Measurements from ENCODE around the gene RXRB.

DNA sequence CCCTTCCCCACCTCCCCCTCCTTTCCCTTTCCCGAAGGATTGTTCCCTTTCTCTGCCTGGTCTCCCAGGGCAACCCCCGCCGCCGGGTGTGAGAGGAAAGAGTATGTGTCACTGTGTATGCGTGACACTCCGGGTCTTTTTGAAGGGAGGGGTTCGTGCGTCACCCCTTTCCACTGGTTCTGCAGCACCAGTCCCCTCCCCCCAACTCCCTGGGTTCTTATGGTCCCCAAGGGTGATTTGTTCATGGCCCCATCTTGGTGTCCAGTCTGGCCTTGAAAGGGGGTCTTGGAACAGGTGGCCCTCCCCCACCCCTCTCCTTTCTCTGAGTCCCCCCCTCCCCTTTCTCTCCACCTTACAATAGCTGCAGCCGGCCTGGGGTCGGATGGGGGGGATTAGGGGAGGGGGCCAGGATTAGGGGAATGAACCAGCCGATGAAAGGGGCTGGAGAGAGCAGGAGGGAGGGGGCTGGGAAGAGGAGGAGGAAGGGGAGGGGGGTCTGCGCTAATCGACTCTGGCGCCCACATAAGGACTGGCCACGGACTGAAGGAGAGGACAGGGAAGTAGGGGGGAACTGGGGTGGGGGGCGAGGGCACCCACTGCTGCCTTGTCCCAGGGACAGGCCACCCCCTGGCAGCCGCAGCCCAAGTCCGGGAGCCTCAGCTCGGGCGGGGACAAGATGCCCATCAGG is 6.5 kb upstream of the RXRB start:
- TF ChIP-seq, protein P1, sequence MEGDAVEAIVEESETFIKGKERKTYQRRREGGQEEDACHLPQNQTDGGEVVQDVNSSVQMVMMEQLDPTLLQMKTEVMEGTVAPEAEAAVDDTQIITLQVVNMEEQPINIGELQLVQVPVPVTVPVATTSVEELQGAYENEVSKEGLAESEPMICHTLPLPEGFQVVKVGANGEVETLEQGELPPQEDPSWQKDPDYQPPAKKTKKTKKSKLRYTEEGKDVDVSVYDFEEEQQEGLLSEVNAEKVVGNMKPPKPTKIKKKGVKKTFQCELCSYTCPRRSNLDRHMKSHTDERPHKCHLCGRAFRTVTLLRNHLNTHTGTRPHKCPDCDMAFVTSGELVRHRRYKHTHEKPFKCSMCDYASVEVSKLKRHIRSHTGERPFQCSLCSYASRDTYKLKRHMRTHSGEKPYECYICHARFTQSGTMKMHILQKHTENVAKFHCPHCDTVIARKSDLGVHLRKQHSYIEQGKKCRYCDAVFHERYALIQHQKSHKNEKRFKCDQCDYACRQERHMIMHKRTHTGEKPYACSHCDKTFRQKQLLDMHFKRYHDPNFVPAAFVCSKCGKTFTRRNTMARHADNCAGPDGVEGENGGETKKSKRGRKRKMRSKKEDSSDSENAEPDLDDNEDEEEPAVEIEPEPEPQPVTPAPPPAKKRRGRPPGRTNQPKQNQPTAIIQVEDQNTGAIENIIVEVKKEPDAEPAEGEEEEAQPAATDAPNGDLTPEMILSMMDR (IDR thresholded peaks at IDR 0.05 in 2 of 3, conservative IDR thresholded peaks at IDR 0.05 in 1 of 3; ENCODE audit: borderline replicate concordance in 1 of 3, insufficient read depth in 1 of 3, low read depth in 2 of 3, low read length in 2 of 3) = no peak
- TF ChIP-seq CEBPB (IDR thresholded peaks at IDR 0.05; ENCODE audit: low read depth) (no peak), RAD21 (IDR thresholded peaks at IDR 0.05; ENCODE audit: low read depth) (no peak), POLR2A (IDR thresholded peaks at IDR 0.05; ENCODE audit: borderline replicate concordance, extremely low read depth, insufficient read depth, insufficient read length) (no peak), POLR2AphosphoS5 (IDR thresholded peaks at IDR 0.05; ENCODE audit: low read depth, low read length) (no peak), ELF1 (IDR thresholded peaks at IDR 0.05; ENCODE audit: borderline replicate concordance, low read depth) (no peak), JUND (IDR thresholded peaks at IDR 0.05) (no peak), CBX3 (IDR thresholded peaks at IDR 0.05; ENCODE audit: low read depth) (no peak), EZH2 (IDR thresholded peaks at IDR 0.05) (no peak), ZNF274 (IDR thresholded peaks at IDR 0.05; ENCODE audit: low read depth, low read length) (no peak)
- TF ChIP-seq, protein P2, sequence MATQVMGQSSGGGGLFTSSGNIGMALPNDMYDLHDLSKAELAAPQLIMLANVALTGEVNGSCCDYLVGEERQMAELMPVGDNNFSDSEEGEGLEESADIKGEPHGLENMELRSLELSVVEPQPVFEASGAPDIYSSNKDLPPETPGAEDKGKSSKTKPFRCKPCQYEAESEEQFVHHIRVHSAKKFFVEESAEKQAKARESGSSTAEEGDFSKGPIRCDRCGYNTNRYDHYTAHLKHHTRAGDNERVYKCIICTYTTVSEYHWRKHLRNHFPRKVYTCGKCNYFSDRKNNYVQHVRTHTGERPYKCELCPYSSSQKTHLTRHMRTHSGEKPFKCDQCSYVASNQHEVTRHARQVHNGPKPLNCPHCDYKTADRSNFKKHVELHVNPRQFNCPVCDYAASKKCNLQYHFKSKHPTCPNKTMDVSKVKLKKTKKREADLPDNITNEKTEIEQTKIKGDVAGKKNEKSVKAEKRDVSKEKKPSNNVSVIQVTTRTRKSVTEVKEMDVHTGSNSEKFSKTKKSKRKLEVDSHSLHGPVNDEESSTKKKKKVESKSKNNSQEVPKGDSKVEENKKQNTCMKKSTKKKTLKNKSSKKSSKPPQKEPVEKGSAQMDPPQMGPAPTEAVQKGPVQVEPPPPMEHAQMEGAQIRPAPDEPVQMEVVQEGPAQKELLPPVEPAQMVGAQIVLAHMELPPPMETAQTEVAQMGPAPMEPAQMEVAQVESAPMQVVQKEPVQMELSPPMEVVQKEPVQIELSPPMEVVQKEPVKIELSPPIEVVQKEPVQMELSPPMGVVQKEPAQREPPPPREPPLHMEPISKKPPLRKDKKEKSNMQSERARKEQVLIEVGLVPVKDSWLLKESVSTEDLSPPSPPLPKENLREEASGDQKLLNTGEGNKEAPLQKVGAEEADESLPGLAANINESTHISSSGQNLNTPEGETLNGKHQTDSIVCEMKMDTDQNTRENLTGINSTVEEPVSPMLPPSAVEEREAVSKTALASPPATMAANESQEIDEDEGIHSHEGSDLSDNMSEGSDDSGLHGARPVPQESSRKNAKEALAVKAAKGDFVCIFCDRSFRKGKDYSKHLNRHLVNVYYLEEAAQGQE (IDR thresholded peaks at IDR 0.05; ENCODE audit: low read depth) = no peak
- TF ChIP-seq, protein P3, sequence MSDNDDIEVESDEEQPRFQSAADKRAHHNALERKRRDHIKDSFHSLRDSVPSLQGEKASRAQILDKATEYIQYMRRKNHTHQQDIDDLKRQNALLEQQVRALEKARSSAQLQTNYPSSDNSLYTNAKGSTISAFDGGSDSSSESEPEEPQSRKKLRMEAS (IDR thresholded peaks at IDR 0.05) = no peak
- TF ChIP-seq, protein P4, sequence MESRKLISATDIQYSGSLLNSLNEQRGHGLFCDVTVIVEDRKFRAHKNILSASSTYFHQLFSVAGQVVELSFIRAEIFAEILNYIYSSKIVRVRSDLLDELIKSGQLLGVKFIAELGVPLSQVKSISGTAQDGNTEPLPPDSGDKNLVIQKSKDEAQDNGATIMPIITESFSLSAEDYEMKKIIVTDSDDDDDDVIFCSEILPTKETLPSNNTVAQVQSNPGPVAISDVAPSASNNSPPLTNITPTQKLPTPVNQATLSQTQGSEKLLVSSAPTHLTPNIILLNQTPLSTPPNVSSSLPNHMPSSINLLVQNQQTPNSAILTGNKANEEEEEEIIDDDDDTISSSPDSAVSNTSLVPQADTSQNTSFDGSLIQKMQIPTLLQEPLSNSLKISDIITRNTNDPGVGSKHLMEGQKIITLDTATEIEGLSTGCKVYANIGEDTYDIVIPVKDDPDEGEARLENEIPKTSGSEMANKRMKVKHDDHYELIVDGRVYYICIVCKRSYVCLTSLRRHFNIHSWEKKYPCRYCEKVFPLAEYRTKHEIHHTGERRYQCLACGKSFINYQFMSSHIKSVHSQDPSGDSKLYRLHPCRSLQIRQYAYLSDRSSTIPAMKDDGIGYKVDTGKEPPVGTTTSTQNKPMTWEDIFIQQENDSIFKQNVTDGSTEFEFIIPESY (IDR thresholded peaks at IDR 0.05; ENCODE audit: extremely low read depth, insufficient replicate concordance, low read length) = no peak
- TF ChIP-seq, protein P5, sequence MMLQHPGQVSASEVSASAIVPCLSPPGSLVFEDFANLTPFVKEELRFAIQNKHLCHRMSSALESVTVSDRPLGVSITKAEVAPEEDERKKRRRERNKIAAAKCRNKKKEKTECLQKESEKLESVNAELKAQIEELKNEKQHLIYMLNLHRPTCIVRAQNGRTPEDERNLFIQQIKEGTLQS (IDR thresholded peaks at IDR 0.05) = no peak

Measured in HCT116 (cell line).